ENCODE data around the gene CDH19. TPM values are rescaled to one million over a fixed set of nuclear protein-coding genes. Genes with fewer than 3 reads are reported as not detected.

Gene CDH19
- total and polyA plus RNA-seq, 2 of the 4 experiments (the other 2 are of a cell fraction) = not detected

- Histone ChIP-seq H2BK120ac (ENCODE audit: low read depth, low read length) (no peak overlapping the region), H3K4me1 (ENCODE audit: control insufficient read depth, insufficient read depth, low read length) (no peaks in the 10 kb centered on the region), H3K18ac (ENCODE audit: low read depth, low read length) (no peak overlapping the region), H4K8ac (ENCODE audit: low read depth in 2 of 2, low read length in 2 of 2) (no peak overlapping the region), H3K9ac (ENCODE audit: low read depth, low read length) (no peak overlapping the region), H3K79me1 (ENCODE audit: low read depth in 1 of 2, low read length in 2 of 2) (no peaks in the 10 kb centered on the region), H2AFZ (replicated peaks; ENCODE audit: low read length, poor library complexity) (no peak overlapping the region), H2AK9ac (replicated peaks; ENCODE audit: low read depth, low read length, poor library complexity) (no peak overlapping the region), H2BK5ac (ENCODE audit: low read depth, low read length, poor library complexity, severe bottlenecking) (no peak overlapping the region), H3K4me2 (ENCODE audit: low read depth, low read length) (no peak overlapping the region), H3K9me1 (ENCODE audit: insufficient read depth, low read length) (no peaks in the 10 kb centered on the region), H2BK15ac (ENCODE audit: low read depth, low read length) (no peak overlapping the region), H3K36me3 (ENCODE audit: control insufficient read depth, insufficient read depth, low read length) (no peaks in the 10 kb centered on the region), H4K91ac (ENCODE audit: insufficient read depth, low read depth, low read length) (no peak overlapping the region), H3K4ac (ENCODE audit: low read depth, low read length) (no peak overlapping the region), H2BK20ac (ENCODE audit: low read depth, low read length) (no peak overlapping the region), H2AK5ac (ENCODE audit: low read depth, low read length) (no peak overlapping the region), H3K56ac (ENCODE audit: extremely low read depth, insufficient read depth, low read length) (no peak overlapping the region), H3K9me3 (ENCODE audit: control insufficient read depth, insufficient read depth, low read length) (no peaks in the 10 kb centered on the region), H3K4me3 (ENCODE audit: insufficient read depth, low read depth, low read length) (no peak overlapping the region), H3K23ac (ENCODE audit: low read depth, low read length) (no peak overlapping the region), H3K14ac (replicated peaks; ENCODE audit: low read depth, low read length) (no peak overlapping the region), H3K27ac (ENCODE audit: insufficient read depth, low read length) (no peak overlapping the region), H3K27me3 (ENCODE audit: control insufficient read depth, insufficient read depth, low read length) (no peaks in the 10 kb centered on the region), H4K20me1 (ENCODE audit: insufficient read depth, low read length) (no peaks in the 10 kb centered on the region), H4K5ac (ENCODE audit: low read depth, low read length) (no peak overlapping the region)
- no TSS peak for BruUV-seq (replicated peaks)
- CTCF ChIA-PET = no interaction called here
- TF ChIP-seq MAZ (IDR thresholded peaks at IDR 0.05; ENCODE audit: borderline replicate concordance, low read depth, low read length) (no peak), RAD21 (IDR thresholded peaks at IDR 0.05; ENCODE audit: low read length) (no peak), CHD1 (IDR thresholded peaks at IDR 0.05; ENCODE audit: low read depth, low read length) (no peak), USF2 (IDR thresholded peaks at IDR 0.05; ENCODE audit: low read depth, low read length) (no peak), RCOR1 (IDR thresholded peaks at IDR 0.05; ENCODE audit: insufficient replicate concordance, low read length) (no peak), CTCF (conservative IDR thresholded peaks at IDR 0.05; ENCODE audit: low read depth, low read length) (no peak), BHLHE40 (IDR thresholded peaks at IDR 0.05; ENCODE audit: low read depth, low read length) (no peak), MAFK (IDR thresholded peaks at IDR 0.05; ENCODE audit: low read depth, low read length) (no peak)
- no peak for ATAC-seq (ENCODE audit: low read depth)
- intact Hi-C loops (cut with micrococcal nuclease) = no loop called here
- dilution Hi-C loops (cut with HindIII; ENCODE audit: low sequenced_read_pairs, unreplicated experiment) = no loop called here
- POLR2A ChIA-PET (ENCODE audit: unreplicated experiment) = no interaction called here
- no CpG with 5 or more reads among the region's 3 CpGs for WGBS, 2 experiments (ENCODE audit: extremely low coverage in 2 of 2, insufficient read length in 1 of 2)
- in situ Hi-C loops (cut with MboI; ENCODE audit: low sequenced_read_pairs) = no loop called here
- no peak for DNase-seq
These were observed 4.7 kb downstream of the CDH19 start for GRCh38 chr18:66599190-66599589.

Measured in IMR-90 (cell line).